ENCODE results near the gene KRTAP10-7. TPM values are rescaled to one million over a fixed set of nuclear protein-coding genes. Genes with fewer than 3 reads are reported as not detected.

The KRTAP10-7 gene
- total RNA-seq, 8 experiments from 2014 or later, result 0.13 to 0.47 (median 0.20) TPM; not detected in 5

GRCh38 chr21:44612669-44613229, 12.4 kb downstream of the KRTAP10-7 start:
- H3K27ac ChIP-seq, result no peak overlapping the region
- H3K4me3 ChIP-seq, result no peak overlapping the region
- in situ Hi-C loops (cut with MboI; ENCODE audit: low pct_unique_long_range_greater_than_20kb in 2 of 9, low sequenced_read_pairs in 9 of 9, unreplicated experiment in 9 of 9), result no loop called here
- H3K4me1 ChIP-seq (replicated peaks in 1 of 2), result no peaks in the 10 kb centered on the region
- WGBS, 10 experiments, result 30 to 90% (median 89%) methylated on average over 2 to 5 of the region's 13 CpGs; no CpG with 5 or more reads in 7 of the 10 experiments
- ATAC-seq (replicated peaks in 6 of 8), result no peak

GRCh38 chr21:44613386-44614155, 13.2 kb downstream of the KRTAP10-7 start:
- whole genome bisulfite sequencing, 10 experiments, result 83 to 97% methylated on average over 2 to 11 of the region's 26 CpGs; no CpG with 5 or more reads in 8 of the 10 experiments
- no peak for ATAC-seq (replicated peaks in 6 of 8)
- in situ Hi-C loops (cut with MboI; ENCODE audit: low pct_unique_long_range_greater_than_20kb in 2 of 9, low sequenced_read_pairs in 9 of 9, unreplicated experiment in 9 of 9), result no loop called here
- Histone ChIP-seq H3K27ac (no peak overlapping the region), H3K4me1 (replicated peaks in 1 of 2) (no peaks in the 10 kb centered on the region), H3K4me3 (no peak overlapping the region)

- no peak for ATAC-seq (replicated peaks in 6 of 8)
- in situ Hi-C loops (cut with MboI; ENCODE audit: low pct_unique_long_range_greater_than_20kb in 2 of 9, low sequenced_read_pairs in 9 of 9, unreplicated experiment in 9 of 9), result no loop called here
- no peaks in the 10 kb centered on the region for H3K4me1 ChIP-seq (replicated peaks in 1 of 2)
- H3K27ac ChIP-seq, result no peak overlapping the region
- no peak overlapping the region for H3K4me3 ChIP-seq
- WGBS, 10 experiments, result 17 to 93% (median 40%) methylated on average over 1 to 3 of the region's 20 CpGs; no CpG with 5 or more reads in 7 of the 10 experiments
Observed at GRCh38 chr21:44614161-44614631, 13.8 kb downstream of the KRTAP10-7 start.

GRCh38 chr21:44614961-44615391, 14.6 kb downstream of the KRTAP10-7 start:
- WGBS, 10 experiments, result 50 to 100% (median 94%) methylated on average over 1 to 15 of the region's 28 CpGs; no CpG with 5 or more reads in 3 of the 10 experiments
- ATAC-seq (replicated peaks in 6 of 8), result no peak
- Histone ChIP-seq H3K4me3 (no peak overlapping the region), H3K4me1 (replicated peaks in 1 of 2) (no peaks in the 10 kb centered on the region), H3K27ac (no peak overlapping the region)
- in situ Hi-C loops (cut with MboI; ENCODE audit: low pct_unique_long_range_greater_than_20kb in 2 of 9, low sequenced_read_pairs in 9 of 9, unreplicated experiment in 9 of 9), result no loop called here

- H3K4me3 ChIP-seq, result no peak overlapping the region
- in situ Hi-C loops (cut with MboI; ENCODE audit: low pct_unique_long_range_greater_than_20kb in 2 of 9, low sequenced_read_pairs in 9 of 9, unreplicated experiment in 9 of 9), result no loop called here
- no peak for ATAC-seq (replicated peaks in 6 of 8)
- 14 to 100% (median 64%) methylated on average over 2 to 8 of the region's 8 CpGs; no CpG with 5 or more reads in 1 of the 10 experiments for WGBS, 10 experiments
- H3K27ac ChIP-seq, result no peak overlapping the region
- H3K4me1 ChIP-seq (replicated peaks in 1 of 2), result no peaks in the 10 kb centered on the region
Observed at GRCh38 chr21:44615466-44615865, 15.1 kb downstream of the KRTAP10-7 start.

GRCh38 chr21:44615911-44616590, 15.7 kb downstream of the KRTAP10-7 start:
- no peak for ATAC-seq (replicated peaks in 6 of 8)
- no peak overlapping the region for H3K27ac ChIP-seq
- H3K4me3 ChIP-seq, result no peak overlapping the region
- in situ Hi-C loops (cut with MboI; ENCODE audit: low pct_unique_long_range_greater_than_20kb in 2 of 9, low sequenced_read_pairs in 9 of 9, unreplicated experiment in 9 of 9), result no loop called here
- H3K4me1 ChIP-seq (replicated peaks in 1 of 2), result no peaks in the 10 kb centered on the region
- 17 to 100% (median 56%) methylated on average over 1 to 9 of the region's 17 CpGs; no CpG with 5 or more reads in 4 of the 10 experiments for WGBS, 10 experiments

GRCh38 chr21:44616591-44616926, 16.2 kb downstream of the KRTAP10-7 start:
- in situ Hi-C loops (cut with MboI; ENCODE audit: low pct_unique_long_range_greater_than_20kb in 2 of 9, low sequenced_read_pairs in 9 of 9, unreplicated experiment in 9 of 9), result no loop called here
- H3K27ac ChIP-seq, result no peak overlapping the region
- H3K4me3 ChIP-seq, result no peak overlapping the region
- no peak for ATAC-seq (replicated peaks in 6 of 8)
- no peaks in the 10 kb centered on the region for H3K4me1 ChIP-seq (replicated peaks in 1 of 2)
- 48 to 90% (median 74%) methylated on average over 2 to 10 of the region's 16 CpGs; no CpG with 5 or more reads in 2 of the 10 experiments for WGBS, 10 experiments

GRCh38 chr21:44617071-44617501, 16.7 kb downstream of the KRTAP10-7 start:
- no peak overlapping the region for H3K27ac ChIP-seq
- WGBS, 10 experiments, result 0 to 62% (median 37%) methylated on average over 2 to 6 of the region's 8 CpGs; no CpG with 5 or more reads in 6 of the 10 experiments
- ATAC-seq (replicated peaks in 6 of 8), result no peak
- in situ Hi-C loops (cut with MboI; ENCODE audit: low pct_unique_long_range_greater_than_20kb in 2 of 9, low sequenced_read_pairs in 9 of 9, unreplicated experiment in 9 of 9), result no loop called here
- H3K4me1 ChIP-seq (replicated peaks in 1 of 2), result no peaks in the 10 kb centered on the region
- no peak overlapping the region for H3K4me3 ChIP-seq

- ATAC-seq (replicated peaks in 6 of 8), result peak in 3 of 8 experiments; percentile 69 to 84 (median 71)
- 0 to 80% (median 49%) methylated on average over 1 to 3 of the region's 4 CpGs; no CpG with 5 or more reads in 2 of the 10 experiments for WGBS, 10 experiments
- H3K4me3 ChIP-seq, result no peak overlapping the region
- no peak overlapping the region for H3K27ac ChIP-seq
- H3K4me1 ChIP-seq (replicated peaks in 1 of 2), result no peaks in the 10 kb centered on the region
- in situ Hi-C loops (cut with MboI; ENCODE audit: low pct_unique_long_range_greater_than_20kb in 2 of 9, low sequenced_read_pairs in 9 of 9, unreplicated experiment in 9 of 9), result no loop called here
Observed at GRCh38 chr21:44618504-44618903, 18.1 kb downstream of the KRTAP10-7 start.

GRCh38 chr21:44618909-44619308, 18.5 kb downstream of the KRTAP10-7 start:
- 7 to 100% (median 78%) methylated on average over 1 to 3 of the region's 3 CpGs; no CpG with 5 or more reads in 4 of the 10 experiments for WGBS, 10 experiments
- in situ Hi-C loops (cut with MboI; ENCODE audit: low pct_unique_long_range_greater_than_20kb in 2 of 9, low sequenced_read_pairs in 9 of 9, unreplicated experiment in 9 of 9), result no loop called here
- H3K4me3 ChIP-seq, result no peak overlapping the region
- no peak for ATAC-seq (replicated peaks in 6 of 8)
- no peak overlapping the region for H3K27ac ChIP-seq
- H3K4me1 ChIP-seq (replicated peaks in 1 of 2), result no peaks in the 10 kb centered on the region

GRCh38 chr21:44619886-44620285, 19.5 kb downstream of the KRTAP10-7 start:
- no peak overlapping the region for H3K27ac ChIP-seq
- in situ Hi-C loops (cut with MboI; ENCODE audit: low pct_unique_long_range_greater_than_20kb in 2 of 9, low sequenced_read_pairs in 9 of 9, unreplicated experiment in 9 of 9), result no loop called here
- WGBS, 10 experiments, result 0 to 92% (median 73%) methylated on average over 1 to 6 of the region's 6 CpGs
- no peaks in the 10 kb centered on the region for H3K4me1 ChIP-seq (replicated peaks in 1 of 2)
- no peak overlapping the region for H3K4me3 ChIP-seq
- ATAC-seq (replicated peaks in 6 of 8), result no peak

GRCh38 chr21:44623575-44623974, 23.2 kb downstream of the KRTAP10-7 start:
- H3K4me3 ChIP-seq, result no peak overlapping the region
- in situ Hi-C loops (cut with MboI; ENCODE audit: low pct_unique_long_range_greater_than_20kb in 2 of 9, low sequenced_read_pairs in 9 of 9, unreplicated experiment in 9 of 9), result no loop called here
- no peak for ATAC-seq (replicated peaks in 6 of 8)
- no peak overlapping the region for H3K27ac ChIP-seq
- no peaks in the 10 kb centered on the region for H3K4me1 ChIP-seq (replicated peaks in 1 of 2)

- ATAC-seq (replicated peaks in 6 of 8), result no peak
- H3K4me3 ChIP-seq, result no peak overlapping the region
- 49 to 95% (median 87%) methylated on average over 2 to 7 of the region's 7 CpGs; no CpG with 5 or more reads in 3 of the 10 experiments for WGBS, 10 experiments
- no peaks in the 10 kb centered on the region for H3K4me1 ChIP-seq (replicated peaks in 1 of 2)
- H3K27ac ChIP-seq, result no peak overlapping the region
- in situ Hi-C loops (cut with MboI; ENCODE audit: low pct_unique_long_range_greater_than_20kb in 2 of 9, low sequenced_read_pairs in 9 of 9, unreplicated experiment in 9 of 9), result no loop called here
Observed at GRCh38 chr21:44625756-44626155, 25.4 kb downstream of the KRTAP10-7 start.
